AML-193 (cell line): ENCODE results near the gene QKI.

Experiments used
- DNase-seq, 2 experiments: peaks; one replicate each; lab custom pipeline; 2025; lab: John Stamatoyannopoulos, UW

QKI gene

GRCh38 chr6:163617549-163617948 lies 203.0 kb downstream of the QKI start:
- no peak for DNase-seq

GRCh38 chr6:163620101-163620500 lies 205.6 kb downstream of the QKI start:
- no peak for DNase-seq

- no peak for DNase-seq
Observed at GRCh38 chr6:163620670-163621330, 206.3 kb downstream of the QKI start.

GRCh38 chr6:163625265-163625664 lies 210.7 kb downstream of the QKI start:
- DNase-seq: no peak

GRCh38 chr6:163626073-163626867 lies 211.8 kb downstream of the QKI start:
- DNase-seq: no peak

GRCh38 chr6:163627274-163628062 lies 212.9 kb downstream of the QKI start:
- no peak for DNase-seq
